Transverse colon (tissue), 4 donors: ENCODE data around the gene F10.

Source experiments
- CTCF ChIP-seq, 5 experiments: fragments of 200-600 bp in 3 of 5; fragments of 450-650 bp in 2 of 5; sonication (generic) in 3 of 5; IDR thresholded peaks; 1 replicate in 2 of 5; 2 replicates in 3 of 5; pipeline ENCODE4 v1.5.1; 2016 to 2017; ENCODE audit warnings: antibody characterized with exemption in 5 of 5, inconsistent platforms in 3 of 5, mild to moderate bottlenecking in 2 of 5, moderate library complexity in 1 of 5
- EP300 ChIP-seq: sonication (generic); formaldehyde crosslinking; IDR thresholded peaks from one replicate; pipeline ENCODE4 v1.6.1; 2017; ENCODE audit warnings: antibody characterized with exemption, low read depth
- POLR2AphosphoS5 ChIP-seq, 3 donors: sonication (generic); formaldehyde crosslinking; IDR thresholded peaks; one replicate each; pipeline ENCODE4 v1.6.1; 2016; ENCODE audit warnings: antibody characterized with exemption in 3 of 3

DNA sequence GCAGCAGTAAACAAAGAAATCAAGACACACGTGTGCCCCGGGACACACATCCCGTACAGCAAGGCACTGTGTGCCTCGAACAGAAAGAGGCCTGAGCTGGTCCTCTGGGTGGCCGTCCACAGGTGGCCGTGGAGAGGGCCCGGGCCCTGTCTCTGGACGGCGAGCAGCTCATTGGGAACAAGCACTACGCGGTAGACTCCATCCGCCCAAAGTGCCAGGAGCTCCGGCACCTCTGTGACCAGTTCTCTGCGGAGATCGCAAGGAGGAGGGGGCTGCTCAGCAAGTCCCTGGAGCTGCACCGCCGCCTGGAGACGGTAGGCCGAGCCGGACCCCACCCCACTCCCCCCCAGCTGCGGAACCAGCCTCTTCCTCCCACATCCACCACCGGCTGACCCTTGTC is 47.7 kb upstream of the F10 start:
- TF ChIP-seq CTCF (IDR thresholded peaks at IDR 0.05) (no peak), EP300 (no peak), POLR2AphosphoS5 (IDR thresholded peaks at IDR 0.05) (no peak)
